GM12892 (cell line): ENCODE measurements around the gene PTCD3.

ENCODE experiments used
- POLR2A ChIP-seq: IDR thresholded peaks from 2 replicates; pipeline ENCODE4 v1.6.1; 2011; ENCODE audit warnings: low read depth, low read length, control low read depth
- POLR2AphosphoS5 ChIP-seq: IDR thresholded peaks from 2 replicates; pipeline ENCODE4 v1.6.1; 2011; ENCODE audit warnings: low read depth, low read length, control low read depth

DNA sequence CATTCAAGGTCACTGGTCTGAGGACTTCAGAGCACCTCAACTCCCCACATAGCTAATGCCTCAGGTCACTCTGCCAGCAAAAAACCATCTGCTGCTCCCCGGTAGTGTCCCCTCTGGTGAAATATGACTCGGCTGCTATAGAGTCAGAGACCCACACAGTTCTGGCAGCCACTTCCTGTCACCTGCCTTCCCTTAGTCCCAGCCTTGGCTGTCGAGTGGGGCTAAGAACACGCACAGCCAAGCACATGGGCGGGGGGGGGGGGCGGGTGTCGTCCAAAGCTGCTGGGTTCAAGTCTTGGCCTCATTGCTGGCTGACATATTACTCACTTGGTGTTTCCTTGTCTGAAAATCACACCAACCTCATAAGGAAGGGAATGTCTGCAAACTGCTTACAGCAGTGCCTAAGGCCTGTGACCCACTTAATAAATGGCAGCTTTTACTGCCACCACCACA, 37.9 kb upstream of the PTCD3 start:
- TF ChIP-seq POLR2AphosphoS5, result no peak
- no peak for TF ChIP-seq POLR2A
